Measurements from ENCODE around the gene EPB41L4B. TPM values are rescaled to one million over a fixed set of nuclear protein-coding genes. Genes with fewer than 3 reads are reported as not detected.
"Not testable (repeated sequence)": the region's sequence is repeated elsewhere in the genome, so short reads cannot be mapped to it uniquely, and the experiment has no call there.

The EPB41L4B gene
- 1.2 TPM for polyA plus RNA-seq (2012; ENCODE audit: low read depth, missing spikeins)

GRCh38 chr9:109320742-109321448 is at the start of gene EPB41L4B:
Gene EPB41L4B (minus strand): TSS chr9:109321059. CDS start chr9:109320446, 613 bp downstream.
- DNase-seq (ENCODE audit: insufficient read length, low spot score) (peak; percentile 85), FAIRE-seq (peak; percentile 99)
- TF ChIP-seq TAF1 (IDR thresholded peaks at IDR 0.05; ENCODE audit: low read depth, low read length) (no peak), PAX5 (IDR thresholded peaks at IDR 0.05; ENCODE audit: insufficient read depth, low read length, severe bottlenecking) (peak; percentile 22)

GRCh38 chr9:109369285-109369684 is 48.4 kb upstream of the EPB41L4B start:
- DNase-seq (ENCODE audit: insufficient read length, low spot score) (no peak), FAIRE-seq (no peak)
- TF ChIP-seq POU2F2 (IDR thresholded peaks at IDR 0.05; ENCODE audit: low read depth, low read length) (no peak), PAX5 (IDR thresholded peaks at IDR 0.05; ENCODE audit: insufficient read depth, low read length, severe bottlenecking) (no peak), SPI1 (IDR thresholded peaks at IDR 0.05; ENCODE audit: low read depth, low read length) (no peak), POLR2A (IDR thresholded peaks at IDR 0.05; ENCODE audit: low read depth, low read length) (no peak), POLR2AphosphoS5 (IDR thresholded peaks at IDR 0.05; ENCODE audit: low read depth, low read length) (no peak), TAF1 (IDR thresholded peaks at IDR 0.05; ENCODE audit: low read depth, low read length) (no peak)

GRCh38 chr9:109360771-109361170 is 39.9 kb upstream of the EPB41L4B start:
- DNase-seq (ENCODE audit: insufficient read length, low spot score) (no peak), FAIRE-seq (no peak)
- no peak for TF ChIP-seq POU2F2 (IDR thresholded peaks at IDR 0.05; ENCODE audit: low read depth, low read length)
- TF ChIP-seq POLR2A (IDR thresholded peaks at IDR 0.05; ENCODE audit: low read depth, low read length), result no peak
- no peak for TF ChIP-seq PAX5 (IDR thresholded peaks at IDR 0.05; ENCODE audit: insufficient read depth, low read length, severe bottlenecking)
- TF ChIP-seq TAF1 (IDR thresholded peaks at IDR 0.05; ENCODE audit: low read depth, low read length), result no peak
- no peak for TF ChIP-seq POLR2AphosphoS5 (IDR thresholded peaks at IDR 0.05; ENCODE audit: low read depth, low read length)
- no peak for TF ChIP-seq SPI1 (IDR thresholded peaks at IDR 0.05; ENCODE audit: low read depth, low read length)

- not testable (repeated sequence) for DNase-seq (ENCODE audit: insufficient read length, low spot score); FAIRE-seq
Measured at GRCh38 chr9:109358968-109359603, 38.2 kb upstream of the EPB41L4B start.

- TF ChIP-seq POLR2A (IDR thresholded peaks at IDR 0.05; ENCODE audit: low read depth, low read length), result no peak
- no peak for TF ChIP-seq TAF1 (IDR thresholded peaks at IDR 0.05; ENCODE audit: low read depth, low read length)
- TF ChIP-seq SPI1 (IDR thresholded peaks at IDR 0.05; ENCODE audit: low read depth, low read length), result no peak
- TF ChIP-seq POU2F2 (IDR thresholded peaks at IDR 0.05; ENCODE audit: low read depth, low read length), result no peak
- no peak for TF ChIP-seq PAX5 (IDR thresholded peaks at IDR 0.05; ENCODE audit: insufficient read depth, low read length, severe bottlenecking)
- TF ChIP-seq POLR2AphosphoS5 (IDR thresholded peaks at IDR 0.05; ENCODE audit: low read depth, low read length), result no peak
- no peak for FAIRE-seq
- DNase-seq (ENCODE audit: insufficient read length, low spot score), result no peak
Measured at GRCh38 chr9:109355564-109356297, 34.9 kb upstream of the EPB41L4B start.

- no peak for FAIRE-seq
Measured at GRCh38 chr9:109354190-109354589, 33.3 kb upstream of the EPB41L4B start.

GRCh38 chr9:109351032-109351431 is 30.2 kb upstream of the EPB41L4B start:
- DNase-seq (ENCODE audit: insufficient read length, low spot score) (no peak), FAIRE-seq (no peak)
- no peak for TF ChIP-seq POLR2A (IDR thresholded peaks at IDR 0.05; ENCODE audit: low read depth, low read length)
- no peak for TF ChIP-seq PAX5 (IDR thresholded peaks at IDR 0.05; ENCODE audit: insufficient read depth, low read length, severe bottlenecking)
- no peak for TF ChIP-seq SPI1 (IDR thresholded peaks at IDR 0.05; ENCODE audit: low read depth, low read length)
- no peak for TF ChIP-seq POU2F2 (IDR thresholded peaks at IDR 0.05; ENCODE audit: low read depth, low read length)
- TF ChIP-seq POLR2AphosphoS5 (IDR thresholded peaks at IDR 0.05; ENCODE audit: low read depth, low read length), result no peak
- TF ChIP-seq TAF1 (IDR thresholded peaks at IDR 0.05; ENCODE audit: low read depth, low read length), result no peak

More at GRCh38 chr9:109354190-109354589, 33.3 kb upstream of the EPB41L4B start:
- DNase-seq (ENCODE audit: insufficient read length, low spot score), result no peak
- no peak for TF ChIP-seq POU2F2 (IDR thresholded peaks at IDR 0.05; ENCODE audit: low read depth, low read length)
- TF ChIP-seq SPI1 (IDR thresholded peaks at IDR 0.05; ENCODE audit: low read depth, low read length), result no peak
- TF ChIP-seq TAF1 (IDR thresholded peaks at IDR 0.05; ENCODE audit: low read depth, low read length), result no peak
- TF ChIP-seq PAX5 (IDR thresholded peaks at IDR 0.05; ENCODE audit: insufficient read depth, low read length, severe bottlenecking), result no peak
- TF ChIP-seq POLR2AphosphoS5 (IDR thresholded peaks at IDR 0.05; ENCODE audit: low read depth, low read length), result no peak
- no peak for TF ChIP-seq POLR2A (IDR thresholded peaks at IDR 0.05; ENCODE audit: low read depth, low read length)

- TF ChIP-seq POLR2A (IDR thresholded peaks at IDR 0.05; ENCODE audit: low read depth, low read length) (no peak), POLR2AphosphoS5 (IDR thresholded peaks at IDR 0.05; ENCODE audit: low read depth, low read length) (no peak), POU2F2 (IDR thresholded peaks at IDR 0.05; ENCODE audit: low read depth, low read length) (no peak), TAF1 (IDR thresholded peaks at IDR 0.05; ENCODE audit: low read depth, low read length) (no peak), SPI1 (IDR thresholded peaks at IDR 0.05; ENCODE audit: low read depth, low read length) (no peak), PAX5 (IDR thresholded peaks at IDR 0.05; ENCODE audit: insufficient read depth, low read length, severe bottlenecking) (no peak)
- no peak for FAIRE-seq
- DNase-seq (ENCODE audit: insufficient read length, low spot score), result no peak
Measured at GRCh38 chr9:109349421-109349846, 28.6 kb upstream of the EPB41L4B start.

- DNase-seq (ENCODE audit: insufficient read length, low spot score) (no peak), FAIRE-seq (no peak)
- TF ChIP-seq TAF1 (IDR thresholded peaks at IDR 0.05; ENCODE audit: low read depth, low read length) (no peak), SPI1 (IDR thresholded peaks at IDR 0.05; ENCODE audit: low read depth, low read length) (no peak), POU2F2 (IDR thresholded peaks at IDR 0.05; ENCODE audit: low read depth, low read length) (no peak), POLR2A (IDR thresholded peaks at IDR 0.05; ENCODE audit: low read depth, low read length) (no peak), POLR2AphosphoS5 (IDR thresholded peaks at IDR 0.05; ENCODE audit: low read depth, low read length) (no peak), PAX5 (IDR thresholded peaks at IDR 0.05; ENCODE audit: insufficient read depth, low read length, severe bottlenecking) (no peak)
Measured at GRCh38 chr9:109346904-109347303, 26.0 kb upstream of the EPB41L4B start.

All from GM12891 (cell line).